H1 (cell line): ENCODE results near the gene HPGDS. TPM values are rescaled to one million over a fixed set of nuclear protein-coding genes. Genes with fewer than 3 reads are reported as not detected.

ENCODE experiments used
- BRCA1 ChIP-seq: IDR thresholded peaks from 2 replicates; pipeline ENCODE4 v1.6.1; 2012; ENCODE audit warnings: low read depth, low read length, improper control_type of control experiment
- SAP30 ChIP-seq: fragments of 300-600 bp; sonication (generic); IDR thresholded peaks from 2 replicates; pipeline ENCODE4 v1.7.1; 2012; ENCODE audit warnings: low read length, moderate library complexity, mild to moderate bottlenecking, inconsistent platforms; ENCODE audit not compliant: insufficient read depth, insufficient replicate concordance
- USF2 ChIP-seq: IDR thresholded peaks from 2 replicates; pipeline ENCODE4 v1.6.1; 2011; ENCODE audit warnings: low read length, improper control_type of control experiment
- polyA plus RNA-seq, 7 experiments: library from polyadenylated mRNA; depleted of rRNA in 3 of 7; stranded (reverse) in 5 of 7; unstranded in 2 of 7; fragments of >200 nt in 5 of 7; fragments of 200-250 nt in 2 of 7; gene quantifications; 1 replicate in 5 of 7; 2 replicates in 1 of 7; 4 replicates in 1 of 7; pipeline versions ENCODE4 v1.2.1 to v1.2.3, GENCODE V29; 2011 to 2013; ENCODE audit warnings: missing spikeins in 2 of 7, mixed read lengths in 2 of 7
- total RNA-seq: library from RNA; stranded (reverse); fragmentation: NEBNext Ultra II Directional; extraction: Animal tissue kit (Norgen Biotek cat#: 25700); gene quantifications from 2 replicates; pipeline ENCODE4 v1.2.1, GENCODE V29; 2021
- TF ChIP-seq, protein P1 (sequence below), 3 experiments: IDR thresholded peaks; 1 replicate in 2 of 3; 2 replicates in 1 of 3; pipeline versions ENCODE4 v1.5.1 to v1.6.1; 2011; ENCODE audit warnings: low read length in 3 of 3, mild to moderate bottlenecking in 3 of 3, inconsistent platforms in 2 of 3, low read depth in 1 of 3, moderate library complexity in 1 of 3; ENCODE audit not compliant: insufficient read depth in 1 of 3; ENCODE audit errors: control extremely low read depth in 1 of 3

Gene HPGDS
- total and polyA plus RNA-seq, 2 of the 8 experiments (the other 6 are each of a cell fraction or from before 2014, with no cell fraction given): not detected

- TF ChIP-seq, protein P1, sequence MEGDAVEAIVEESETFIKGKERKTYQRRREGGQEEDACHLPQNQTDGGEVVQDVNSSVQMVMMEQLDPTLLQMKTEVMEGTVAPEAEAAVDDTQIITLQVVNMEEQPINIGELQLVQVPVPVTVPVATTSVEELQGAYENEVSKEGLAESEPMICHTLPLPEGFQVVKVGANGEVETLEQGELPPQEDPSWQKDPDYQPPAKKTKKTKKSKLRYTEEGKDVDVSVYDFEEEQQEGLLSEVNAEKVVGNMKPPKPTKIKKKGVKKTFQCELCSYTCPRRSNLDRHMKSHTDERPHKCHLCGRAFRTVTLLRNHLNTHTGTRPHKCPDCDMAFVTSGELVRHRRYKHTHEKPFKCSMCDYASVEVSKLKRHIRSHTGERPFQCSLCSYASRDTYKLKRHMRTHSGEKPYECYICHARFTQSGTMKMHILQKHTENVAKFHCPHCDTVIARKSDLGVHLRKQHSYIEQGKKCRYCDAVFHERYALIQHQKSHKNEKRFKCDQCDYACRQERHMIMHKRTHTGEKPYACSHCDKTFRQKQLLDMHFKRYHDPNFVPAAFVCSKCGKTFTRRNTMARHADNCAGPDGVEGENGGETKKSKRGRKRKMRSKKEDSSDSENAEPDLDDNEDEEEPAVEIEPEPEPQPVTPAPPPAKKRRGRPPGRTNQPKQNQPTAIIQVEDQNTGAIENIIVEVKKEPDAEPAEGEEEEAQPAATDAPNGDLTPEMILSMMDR (IDR thresholded peaks at IDR 0.05; ENCODE audit: control extremely low read depth in 1 of 3, insufficient read depth in 1 of 3, low read depth in 1 of 3, low read length in 3 of 3): no peak
- TF ChIP-seq BRCA1 (no peak), USF2 (no peak), SAP30 (no peak)
Measured at GRCh38 chr4:94329933-94330332, 12.7 kb downstream of the HPGDS start (continued).
